ENCODE measurements around the gene PRKAG2. TPM values are rescaled to one million over a fixed set of nuclear protein-coding genes. Genes with fewer than 3 reads are reported as not detected.

The PRKAG2 gene
- total and polyA plus RNA-seq, 2 of the 8 experiments (the other 6 are each of a cell fraction or from before 2014, with no cell fraction given), result 7.5 to 18.1 TPM

- peaks cover 0 to 6% (median 3%) of the 10 kb centered on the region in 4 experiments; a peak in 5 of 7 replicates for H3K4me1 ChIP-seq (replicated peaks in 1 of 4; ENCODE audit: control insufficient read depth in 3 of 4, insufficient read depth in 4 of 4, low read length in 3 of 4)
- 88% methylated on average over 9 of the region's 9 CpGs; no CpG with 5 or more reads in 1 of the 2 experiments for WGBS, 2 experiments (ENCODE audit: extremely low coverage in 1 of 2, insufficient coverage in 1 of 2, insufficient read length in 1 of 2, insufficient replicate concordance in 2 of 2, low coverage in 1 of 2, low lambda C conversion rate in 2 of 2, missing lambda C conversion rate in 1 of 2)
- H3K56ac ChIP-seq (replicated peaks; ENCODE audit: insufficient read length, low read depth, low read length), result no peak overlapping the region
- peaks cover 3% of the 10 kb centered on the region; the same call in 1 of the 2 replicates for H3K23me2 ChIP-seq (ENCODE audit: low read depth, low read length)
- H2BK120ac ChIP-seq (replicated peaks; ENCODE audit: low read depth, low read length), result no peak overlapping the region
- no peak overlapping the region for H3K14ac ChIP-seq (ENCODE audit: insufficient read length)
- H3K9me3 ChIP-seq (ENCODE audit: insufficient read depth in 2 of 2, low read depth in 1 of 2, low read length in 1 of 2), result no peaks in the 10 kb centered on the region
- TF ChIP-seq HDAC6 (IDR thresholded peaks at IDR 0.05; ENCODE audit: low read depth, low read length) (no peak), GABPA (IDR thresholded peaks at IDR 0.05; ENCODE audit: borderline replicate concordance, insufficient read depth, low read length) (no peak), EGR1 (IDR thresholded peaks at IDR 0.05; ENCODE audit: borderline replicate concordance, low read depth, low read length) (no peak), NRF1 (IDR thresholded peaks at IDR 0.05; ENCODE audit: low read depth, low read length) (no peak)
- H3K4me2 ChIP-seq (ENCODE audit: insufficient read depth in 1 of 2, low read depth in 2 of 2, low read length in 2 of 2), result no peak overlapping the region
- no peak overlapping the region for H2BK12ac ChIP-seq (ENCODE audit: low read depth, low read length)
- H2AK5ac ChIP-seq (ENCODE audit: low read depth, low read length), result no peak overlapping the region
- DNase-seq (ENCODE audit: low read depth in 1 of 2, low spot score in 2 of 2), result no peak
- H4K91ac ChIP-seq (replicated peaks; ENCODE audit: insufficient read length, low read length), result no peak overlapping the region
- H4K8ac ChIP-seq (ENCODE audit: extremely low read depth, insufficient read depth, low read length), result no peak overlapping the region
- no peak overlapping the region for H3K27ac ChIP-seq (ENCODE audit: low read depth, low read length)
- no peak overlapping the region for H2BK15ac ChIP-seq (ENCODE audit: low read length)
- no peak overlapping the region for H2BK20ac ChIP-seq (ENCODE audit: low read length)
- H3K27me3 ChIP-seq (replicated peaks in 1 of 4; ENCODE audit: control insufficient read depth in 3 of 4, extremely low read depth in 1 of 4, insufficient read depth in 3 of 4, low read length in 3 of 4), result peaks cover 0 to 2% (median 0%) of the 10 kb centered on the region in 4 experiments; a peak in 1 of 7 replicates
- ChIA-PET CTCF (ENCODE audit: partially characterized antibody) (no interaction called here), POLR2A (ENCODE audit: partially characterized antibody) (interaction anchor here (0.6 kb wide), 1 partner anchor 76 kb away, joined by 3 read pairs; no protein-coding TSS in a partner anchor)
- H3K36me3 ChIP-seq (ENCODE audit: control insufficient read depth in 2 of 4, insufficient read depth in 4 of 4, low read length in 3 of 4), result no peaks in the 10 kb centered on the region
- H4K5ac ChIP-seq (ENCODE audit: insufficient read length, low read depth, low read length), result no peak overlapping the region
- no peak overlapping the region for H3K23ac ChIP-seq (ENCODE audit: insufficient read length)
- no peak overlapping the region for H2AFZ ChIP-seq (ENCODE audit: low read length)
- no peak overlapping the region for H3K18ac ChIP-seq (ENCODE audit: extremely low read depth, low read length)
- no peak overlapping the region for H2BK5ac ChIP-seq (ENCODE audit: low read depth, low read length)
- no peak for FAIRE-seq
- H3K79me1 ChIP-seq (ENCODE audit: low read depth, low read length), result no peaks in the 10 kb centered on the region
- H3K9ac ChIP-seq (replicated peaks in 1 of 4; ENCODE audit: extremely low read depth in 1 of 4, low read depth in 3 of 4, low read length in 3 of 4), result no peak overlapping the region
- peaks cover 0 to 3% of the 10 kb centered on the region in 2 experiments for H4K20me1 ChIP-seq (replicated peaks in 1 of 2; ENCODE audit: control insufficient read depth in 1 of 2, insufficient read depth in 2 of 2, low read length in 2 of 2)
- H3K4ac ChIP-seq (replicated peaks; ENCODE audit: insufficient read length, low read depth, low read length), result no peak overlapping the region
- no peak overlapping the region for H3K4me3 ChIP-seq (ENCODE audit: extremely low read depth in 1 of 4, insufficient read depth in 2 of 4, low read depth in 3 of 4, low read length in 4 of 4)
- no peaks in the 10 kb centered on the region for H3K79me2 ChIP-seq (ENCODE audit: control insufficient read depth in 1 of 2, insufficient read depth in 2 of 2, low read length in 2 of 2)
These were observed 16.5 kb upstream of the PRKAG2 start for GRCh38 chr7:151893405-151893923.

Data from H1 (cell line).